ENCODE measurements around the gene C2CD2L.
A peak's percentile ranks its signal among the peaks of the same experiment; 100 is the strongest.

Gene C2CD2L

DNA sequence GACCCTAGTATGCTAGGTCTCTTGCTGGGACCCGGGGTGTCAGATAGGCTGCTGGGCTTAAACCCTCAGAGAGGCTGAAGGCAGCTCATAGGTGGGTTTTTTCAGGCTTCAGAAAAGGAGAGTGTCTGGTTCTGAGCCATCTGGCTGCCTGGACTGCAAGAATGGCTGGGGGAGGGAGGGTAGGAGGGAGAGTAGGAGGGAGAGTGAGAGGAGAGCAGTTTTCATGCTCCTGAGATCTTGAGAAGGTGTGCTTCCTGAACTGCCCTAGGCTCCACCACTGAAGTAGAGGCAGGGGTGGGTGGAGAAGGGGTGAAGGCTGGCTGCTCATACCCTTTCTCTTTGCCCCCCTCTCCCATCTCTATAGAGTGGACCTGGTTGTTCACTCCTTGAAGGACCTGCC lies 17.8 kb upstream of the C2CD2L start:
- DNase-seq (ENCODE audit: low spot score): no peak
- no peak for TF ChIP-seq CTCF (IDR thresholded peaks at IDR 0.05; ENCODE audit: extremely low read depth, missing control alignments)

- DNase-seq (ENCODE audit: low spot score): no peak
- TF ChIP-seq CTCF (IDR thresholded peaks at IDR 0.05; ENCODE audit: extremely low read depth, missing control alignments): no peak
Measured at GRCh38 chr11:119091178-119091577, 16.0 kb upstream of the C2CD2L start.

DNA sequence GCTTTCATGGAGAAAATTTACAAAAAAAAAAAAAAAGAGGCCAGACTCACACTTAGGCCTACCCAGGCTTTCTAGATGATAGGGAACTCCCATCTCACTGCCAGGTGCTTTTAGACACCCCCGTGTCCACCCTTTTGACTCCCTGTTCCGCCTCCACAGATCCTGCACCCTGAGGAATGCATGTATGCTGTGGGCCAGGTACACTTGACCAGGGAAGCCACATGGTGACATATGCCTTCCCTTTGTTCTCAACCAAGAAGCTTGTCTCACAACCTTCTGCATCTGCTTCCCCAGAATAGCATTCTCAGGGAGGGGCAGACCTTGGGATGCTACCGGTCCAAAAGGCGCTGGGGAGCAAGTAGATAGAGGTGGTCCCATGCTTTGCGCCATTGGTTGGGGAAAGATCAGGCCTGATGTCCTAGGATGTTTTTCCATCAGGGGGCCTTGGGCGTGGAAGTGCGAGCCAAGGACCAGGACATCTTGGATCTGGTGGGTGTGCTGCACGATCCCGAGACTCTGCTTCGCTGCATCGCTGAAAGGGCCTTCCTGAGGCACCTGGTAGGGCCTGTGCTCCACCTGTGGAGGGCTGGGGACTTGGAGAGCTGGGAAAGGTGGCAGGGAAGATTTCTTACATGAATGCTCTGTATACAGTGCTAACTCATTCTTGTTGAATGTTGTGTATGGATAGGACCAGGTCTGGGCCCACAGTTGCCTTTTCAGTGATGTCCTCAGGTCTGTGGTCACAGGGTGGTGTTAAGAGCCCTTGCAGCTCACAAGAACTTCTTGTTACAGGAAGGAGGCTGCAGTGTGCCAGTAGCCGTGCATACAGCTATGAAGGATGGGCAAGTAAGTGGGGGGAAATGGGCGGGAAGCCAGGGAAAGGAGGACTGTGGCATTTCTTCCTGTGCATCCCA lies 14.9 kb upstream of the C2CD2L start:
- TF ChIP-seq CTCF (IDR thresholded peaks at IDR 0.05; ENCODE audit: extremely low read depth, missing control alignments): no peak

GRCh38 chr11:119092880-119093842 lies 14.0 kb upstream of the C2CD2L start:
- no peak for DNase-seq (ENCODE audit: low spot score)

More for the DNA sequence above, 14.9 kb upstream of the C2CD2L start:
- no peak for DNase-seq (ENCODE audit: low spot score)

GRCh38 chr11:119093942-119094815 lies 13.0 kb upstream of the C2CD2L start:
- DNase-seq (ENCODE audit: low spot score): peak; percentile 20
- no peak for TF ChIP-seq CTCF (IDR thresholded peaks at IDR 0.05; ENCODE audit: extremely low read depth, missing control alignments)

More at GRCh38 chr11:119092880-119093842, 14.0 kb upstream of the C2CD2L start:
- no peak for TF ChIP-seq CTCF (IDR thresholded peaks at IDR 0.05; ENCODE audit: extremely low read depth, missing control alignments)

- DNase-seq (ENCODE audit: low spot score): peak; percentile 81
- TF ChIP-seq CTCF (IDR thresholded peaks at IDR 0.05; ENCODE audit: extremely low read depth, missing control alignments): peak; percentile 84
Measured at GRCh38 chr11:119094816-119095065, 12.4 kb upstream of the C2CD2L start.
